Uterus (tissue), 4 donors: ENCODE data around the gene NFIA. TPM values are rescaled to one million over a fixed set of nuclear protein-coding genes. Genes with fewer than 3 reads are reported as not detected.
"Not testable (repeated sequence)": the region's sequence is repeated elsewhere in the genome, so short reads cannot be mapped to it uniquely, and the experiment has no call there.

Experiments used
- DNase-seq, 2 donors: peaks; one replicate each; pipeline ENCODE4 v3.0.0-alpha.2; 2019 to 2020
- H3K27ac ChIP-seq, 2 donors: fragments of 200-600 bp; sonication (generic); 1 replicate in 1 of 2; 2 replicates in 1 of 2; pipeline ENCODE4 v1.5.1; 2016 to 2018
- H3K27me3 ChIP-seq, 2 donors: fragments of 200-600 bp; sonication (generic); one replicate each; pipeline ENCODE4 v1.5.1; 2018 to 2019; ENCODE audit warnings: control low read depth in 1 of 2
- H3K36me3 ChIP-seq, 2 donors: fragments of 200-600 bp; sonication (generic); one replicate each; pipeline ENCODE4 v1.5.1; 2019; ENCODE audit warnings: control low read depth in 1 of 2
- H3K4me1 ChIP-seq, 2 donors: fragments of 200-600 bp; sonication (generic); one replicate each; pipeline ENCODE4 v1.5.1; 2018 to 2019; ENCODE audit warnings: control low read depth in 1 of 2
- H3K4me3 ChIP-seq, 2 donors: fragments of 200-600 bp; sonication (generic); 1 replicate in 1 of 2; 2 replicates in 1 of 2; pipeline ENCODE4 v1.5.1; 2018 to 2019; ENCODE audit warnings: mild to moderate bottlenecking in 1 of 2
- H3K9me3 ChIP-seq, 2 donors: fragments of 200-600 bp; sonication (generic); one replicate each; pipeline ENCODE4 v1.5.1; 2019; ENCODE audit warnings: control low read depth in 1 of 2
- POLR2A ChIP-seq, 2 donors: fragments of 450-650 bp; IDR thresholded peaks; one replicate each; pipeline ENCODE4 v1.6.1; 2016; ENCODE audit warnings: antibody characterized with exemption in 2 of 2, mild to moderate bottlenecking in 1 of 2, moderate library complexity in 1 of 2
- intact Hi-C: fragments of 100-400 bp; cut with DNase I; formaldehyde crosslinking; loops from one replicate; pipeline ENCODE4 v1.15.1; 2023; ENCODE audit warnings: low total_unique reads
- total RNA-seq, 4 donors: library from RNA; depleted of rRNA in 3 of 4; stranded (reverse); fragments of >200 nt in 3 of 4; gene quantifications; one replicate each; pipeline versions ENCODE4 v1.1.0 to v1.2.4, GENCODE V29; 2014 to 2023
- TF ChIP-seq, protein P1 (sequence below), 4 experiments: fragments of 200-600 bp in 2 of 4; fragments of 450-650 bp in 2 of 4; sonication (generic) in 2 of 4; IDR thresholded peaks; one replicate each; pipeline ENCODE4 v1.5.1; 2016 to 2019; ENCODE audit warnings: antibody characterized with exemption in 4 of 4, mild to moderate bottlenecking in 2 of 4, moderate library complexity in 1 of 4
- donor health status: DM: yes; HTN: yes; CAD: no.

NFIA gene
- total RNA-seq, 4 donors from 2014 or later = 49.2 to 116 (median 64.9) TPM

DNA sequence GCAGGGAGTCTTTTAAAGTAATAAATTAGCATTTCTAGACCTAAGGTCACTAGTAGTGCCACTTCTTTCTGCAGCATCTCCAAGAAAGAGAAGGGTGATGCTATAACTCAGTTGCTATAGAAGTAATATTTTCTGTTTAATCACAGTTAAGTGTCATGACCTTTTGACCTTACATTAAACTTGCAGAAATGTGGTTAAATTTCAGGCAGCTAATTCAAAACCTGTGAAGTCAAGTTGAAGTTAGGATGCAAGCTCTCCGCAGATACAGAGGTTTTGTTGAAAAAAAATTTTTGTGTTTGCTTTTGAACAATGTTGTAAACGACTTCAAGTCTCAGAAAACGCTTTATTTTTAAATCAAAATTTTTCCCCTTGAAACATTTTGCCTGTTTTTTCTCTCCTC, 193.9 kb downstream of the NFIA start:
- H3K27me3 ChIP-seq = no peaks in the 10 kb centered on the region
- DNase-seq = no peak
- H3K9me3 ChIP-seq = no peaks in the 10 kb centered on the region
- H3K27ac ChIP-seq = no peak overlapping the region
- intact Hi-C loops = no loop called here
- TF ChIP-seq, protein P1, sequence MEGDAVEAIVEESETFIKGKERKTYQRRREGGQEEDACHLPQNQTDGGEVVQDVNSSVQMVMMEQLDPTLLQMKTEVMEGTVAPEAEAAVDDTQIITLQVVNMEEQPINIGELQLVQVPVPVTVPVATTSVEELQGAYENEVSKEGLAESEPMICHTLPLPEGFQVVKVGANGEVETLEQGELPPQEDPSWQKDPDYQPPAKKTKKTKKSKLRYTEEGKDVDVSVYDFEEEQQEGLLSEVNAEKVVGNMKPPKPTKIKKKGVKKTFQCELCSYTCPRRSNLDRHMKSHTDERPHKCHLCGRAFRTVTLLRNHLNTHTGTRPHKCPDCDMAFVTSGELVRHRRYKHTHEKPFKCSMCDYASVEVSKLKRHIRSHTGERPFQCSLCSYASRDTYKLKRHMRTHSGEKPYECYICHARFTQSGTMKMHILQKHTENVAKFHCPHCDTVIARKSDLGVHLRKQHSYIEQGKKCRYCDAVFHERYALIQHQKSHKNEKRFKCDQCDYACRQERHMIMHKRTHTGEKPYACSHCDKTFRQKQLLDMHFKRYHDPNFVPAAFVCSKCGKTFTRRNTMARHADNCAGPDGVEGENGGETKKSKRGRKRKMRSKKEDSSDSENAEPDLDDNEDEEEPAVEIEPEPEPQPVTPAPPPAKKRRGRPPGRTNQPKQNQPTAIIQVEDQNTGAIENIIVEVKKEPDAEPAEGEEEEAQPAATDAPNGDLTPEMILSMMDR (IDR thresholded peaks at IDR 0.05) = no peak
- no peak for TF ChIP-seq POLR2A (IDR thresholded peaks at IDR 0.05)
- no peaks in the 10 kb centered on the region for H3K4me1 ChIP-seq
- no peak overlapping the region for H3K4me3 ChIP-seq
- H3K36me3 ChIP-seq = no peaks in the 10 kb centered on the region

- H3K4me1 ChIP-seq = no peaks in the 10 kb centered on the region
- no peaks in the 10 kb centered on the region for H3K9me3 ChIP-seq
- DNase-seq = no peak
- H3K27me3 ChIP-seq = no peaks in the 10 kb centered on the region
- H3K36me3 ChIP-seq = no peaks in the 10 kb centered on the region
- TF ChIP-seq, protein P1 (IDR thresholded peaks at IDR 0.05) = no peak
- TF ChIP-seq POLR2A (IDR thresholded peaks at IDR 0.05) = no peak
- intact Hi-C loops = no loop called here
- no peak overlapping the region for H3K4me3 ChIP-seq
- no peak overlapping the region for H3K27ac ChIP-seq
Measured at GRCh38 chr1:61277121-61277690, 194.8 kb downstream of the NFIA start.

DNA sequence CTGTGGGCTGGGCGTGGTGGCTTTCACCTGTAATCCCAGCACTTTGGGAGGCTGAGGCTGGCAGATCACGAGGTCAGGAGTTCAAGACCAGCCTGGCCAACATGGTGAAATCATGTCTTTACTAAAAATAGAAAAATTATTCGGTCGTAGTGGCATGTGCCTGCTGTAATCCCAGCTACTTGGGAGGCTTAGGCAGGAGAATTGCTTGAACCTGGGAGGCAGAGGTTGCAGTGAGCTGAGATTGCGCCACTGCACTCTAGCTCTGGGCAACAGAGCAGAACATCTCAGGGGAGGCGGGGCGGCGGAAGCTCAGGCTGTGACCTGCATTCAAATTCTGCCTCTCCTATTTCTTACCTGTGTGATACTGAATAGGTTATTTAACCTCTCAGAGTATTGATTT, 196.1 kb downstream of the NFIA start:
- H3K9me3 ChIP-seq, intact Hi-C loops, DNase-seq, H3K4me3 ChIP-seq, H3K4me1 ChIP-seq, H3K36me3 ChIP-seq, H3K27ac ChIP-seq, H3K27me3 ChIP-seq: not testable (repeated sequence)

DNA sequence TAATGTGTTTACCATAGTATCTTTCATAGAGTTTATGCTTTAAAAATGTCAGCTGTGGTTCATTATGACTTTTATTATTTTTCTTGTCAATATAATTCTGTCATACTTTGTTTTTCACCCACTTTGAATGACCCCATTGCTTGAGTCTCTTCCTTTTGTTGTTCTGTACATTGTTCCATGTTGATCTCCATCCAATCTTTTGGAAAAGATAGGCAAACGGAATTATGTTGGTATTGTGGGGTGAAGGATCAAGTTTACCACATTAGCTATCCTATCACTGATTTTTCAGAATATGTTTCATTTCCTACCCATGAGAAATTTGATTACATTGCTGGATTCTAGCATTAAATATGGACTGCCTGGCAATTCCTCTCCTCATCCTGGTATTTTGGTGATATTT, 196.6 kb downstream of the NFIA start:
- no peak for DNase-seq
- no peaks in the 10 kb centered on the region for H3K27me3 ChIP-seq
- peak overlapping the region in 1 of 2 donors; percentile 20 for H3K27ac ChIP-seq
- no peak overlapping the region for H3K4me3 ChIP-seq
- TF ChIP-seq POLR2A (IDR thresholded peaks at IDR 0.05) = no peak
- TF ChIP-seq, protein P1 (IDR thresholded peaks at IDR 0.05) = no peak
- intact Hi-C loops = no loop called here
- no peaks in the 10 kb centered on the region for H3K36me3 ChIP-seq
- H3K4me1 ChIP-seq = no peaks in the 10 kb centered on the region
- H3K9me3 ChIP-seq = no peaks in the 10 kb centered on the region

GRCh38 chr1:61279570-61279969, 197.2 kb downstream of the NFIA start:
- Histone ChIP-seq H3K9me3 (no peaks in the 10 kb centered on the region), H3K4me3 (no peak overlapping the region), H3K27ac (peak overlapping the region; percentile 4 to 20), H3K4me1 (no peaks in the 10 kb centered on the region), H3K27me3 (no peaks in the 10 kb centered on the region), H3K36me3 (no peaks in the 10 kb centered on the region)
- no peak for TF ChIP-seq POLR2A (IDR thresholded peaks at IDR 0.05)
- TF ChIP-seq, protein P1 (IDR thresholded peaks at IDR 0.05) = no peak
- intact Hi-C loops = no loop called here
- DNase-seq = no peak

GRCh38 chr1:61280452-61280851, 198.1 kb downstream of the NFIA start:
- no peak for TF ChIP-seq POLR2A (IDR thresholded peaks at IDR 0.05)
- TF ChIP-seq, protein P1 (IDR thresholded peaks at IDR 0.05) = no peak
- Histone ChIP-seq H3K4me1 (no peaks in the 10 kb centered on the region), H3K27me3 (no peaks in the 10 kb centered on the region), H3K27ac (peak overlapping the region; percentile 4 to 31), H3K36me3 (no peaks in the 10 kb centered on the region), H3K4me3 (no peak overlapping the region), H3K9me3 (no peaks in the 10 kb centered on the region)
- intact Hi-C loops = no loop called here
- no peak for DNase-seq
